Measurements from ENCODE around the gene TMEM37.

The TMEM37 gene

GRCh38 chr2:119419065-119419464 lies 12.6 kb upstream of the TMEM37 start:
- DNase-seq, result peak; percentile 25

- no peak for DNase-seq
Observed at GRCh38 chr2:119419803-119420508, 11.7 kb upstream of the TMEM37 start.

- DNase-seq, result no peak
Observed at GRCh38 chr2:119421304-119421703, 10.3 kb upstream of the TMEM37 start.

GRCh38 chr2:119421741-119422140 lies 9.9 kb upstream of the TMEM37 start:
- DNase-seq, result no peak

- no peak for DNase-seq
Observed at GRCh38 chr2:119422360-119423107, 9.1 kb upstream of the TMEM37 start.

GRCh38 chr2:119423108-119423444 lies 8.6 kb upstream of the TMEM37 start:
- no peak for DNase-seq

- DNase-seq, result no peak
Observed at GRCh38 chr2:119423811-119424210, 7.8 kb upstream of the TMEM37 start.

- DNase-seq, result no peak
Observed at GRCh38 chr2:119424284-119425118, 7.2 kb upstream of the TMEM37 start.

GRCh38 chr2:119425119-119425405 lies 6.6 kb upstream of the TMEM37 start:
- no peak for DNase-seq

GRCh38 chr2:119425620-119426395 lies 5.8 kb upstream of the TMEM37 start:
- no peak for DNase-seq

- DNase-seq, result no peak
Observed at GRCh38 chr2:119426396-119426675, 5.3 kb upstream of the TMEM37 start.

GRCh38 chr2:119426801-119427395 lies 4.8 kb upstream of the TMEM37 start:
- DNase-seq, result no peak

GRCh38 chr2:119427756-119428155 lies 3.9 kb upstream of the TMEM37 start:
- DNase-seq, result no peak

GRCh38 chr2:119428488-119429224 lies 3.0 kb upstream of the TMEM37 start:
- DNase-seq, result no peak

- DNase-seq, result peak; percentile 18
Observed at GRCh38 chr2:119429225-119429981, 2.3 kb upstream of the TMEM37 start.

- DNase-seq, result no peak
Observed at GRCh38 chr2:119430023-119430498, 1.6 kb upstream of the TMEM37 start.

GRCh38 chr2:119431976-119432850 lies 559 bp downstream of the TMEM37 start:
- peak; percentile 12 for DNase-seq

- DNase-seq, result no peak
Observed at GRCh38 chr2:119432851-119433522, 1.3 kb downstream of the TMEM37 start.

GRCh38 chr2:119433636-119434327 lies 2.1 kb downstream of the TMEM37 start:
- DNase-seq, result no peak
